IMR-90 (cell line): Measurements from ENCODE around the gene TMEM17. TPM values are rescaled to one million over a fixed set of nuclear protein-coding genes. Genes with fewer than 3 reads are reported as not detected.

Experiments used
- ATAC-seq: fragments of 200-7000 bp; cut with Tn5 transposase; 2 replicates; pipeline ENCODE4 v1.9.1; 2020; ENCODE audit warnings: low read depth, mild to moderate bottlenecking, moderate library complexity
- BruUV-seq: library from RNA; stranded (reverse); fragments of 400-500 nt; replicated peaks from 2 replicates; lab custom pipeline; 2021; lab: Mats Ljungman, UMichigan
- CTCF ChIA-PET: fragments of 300-600 bp; formaldehyde crosslinking; extraction: SDS; loops from one replicate; lab custom pipeline; 2021; ENCODE audit warnings: antibody characterized with exemption; lab: Yijun Ruan, JAX
- POLR2A ChIA-PET: fragments of 300-600 bp; sonication (Branson Sonifier 250); formaldehyde crosslinking; loops from one replicate; lab custom pipeline; 2022; ENCODE audit warnings: antibody characterized with exemption; ENCODE audit not compliant: unreplicated experiment; lab: Charles Lee
- DNase-seq: peaks from one replicate; pipeline ENCODE4 v3.0.0; 2013
- H2AFZ ChIP-seq: replicated peaks from 2 replicates; pipeline ENCODE3; 2013; ENCODE audit warnings: low read length, mild to moderate bottlenecking; ENCODE audit not compliant: poor library complexity
- H2AK5ac ChIP-seq: 2 replicates; pipeline ENCODE4 v1.6.1; 2013; ENCODE audit warnings: low read depth, low read length, inconsistent platforms
- H2AK9ac ChIP-seq: replicated peaks from 2 replicates; pipeline ENCODE3; 2013; ENCODE audit warnings: mild to moderate bottlenecking, low read depth, low read length, moderate library complexity; ENCODE audit not compliant: poor library complexity
- H2BK120ac ChIP-seq: 2 replicates; pipeline ENCODE4 v1.6.1; 2013; ENCODE audit warnings: low read depth, low read length, inconsistent platforms
- H2BK15ac ChIP-seq: 3 replicates; pipeline ENCODE4 v1.6.1; 2013; ENCODE audit warnings: low read depth, low read length, inconsistent platforms
- H2BK20ac ChIP-seq: 2 replicates; pipeline ENCODE4 v1.6.1; 2013; ENCODE audit warnings: low read depth, mild to moderate bottlenecking, inconsistent platforms, low read length, moderate library complexity
- H2BK5ac ChIP-seq: 2 replicates; pipeline ENCODE4 v1.6.1; 2013; ENCODE audit warnings: mild to moderate bottlenecking, low read depth, low read length, inconsistent platforms; ENCODE audit not compliant: poor library complexity, severe bottlenecking
- H3K14ac ChIP-seq: replicated peaks from 2 replicates; pipeline ENCODE4 v1.6.1; 2013; ENCODE audit warnings: low read depth, low read length, inconsistent platforms
- H3K18ac ChIP-seq: 2 replicates; pipeline ENCODE4 v1.6.1; 2013; ENCODE audit warnings: low read depth, low read length, control low read depth
- H3K23ac ChIP-seq: 2 replicates; pipeline ENCODE4 v1.6.1; 2013; ENCODE audit warnings: low read depth, low read length, inconsistent platforms
- H3K27ac ChIP-seq: 2 replicates; pipeline ENCODE4 v1.5.1; 2013; ENCODE audit warnings: mild to moderate bottlenecking, control low read depth, low read length; ENCODE audit not compliant: insufficient read depth
- H3K27me3 ChIP-seq: 2 replicates; pipeline ENCODE4 v1.6.1; 2013; ENCODE audit warnings: low read length; ENCODE audit not compliant: control insufficient read depth, insufficient read depth
- H3K36me3 ChIP-seq: 2 replicates; pipeline ENCODE4 v1.6.1; 2013; ENCODE audit warnings: low read length, mixed read lengths; ENCODE audit not compliant: control insufficient read depth, insufficient read depth
- H3K4ac ChIP-seq: 2 replicates; pipeline ENCODE4 v1.6.1; 2013; ENCODE audit warnings: low read depth, low read length, inconsistent platforms
- H3K4me1 ChIP-seq: 2 replicates; pipeline ENCODE4 v1.6.1; 2013; ENCODE audit warnings: low read length, mixed read lengths; ENCODE audit not compliant: control insufficient read depth, insufficient read depth
- H3K4me2 ChIP-seq: 2 replicates; pipeline ENCODE4 v1.6.1; 2013; ENCODE audit warnings: low read depth, mild to moderate bottlenecking, control low read depth, low read length, moderate library complexity
- H3K4me3 ChIP-seq: 2 replicates; pipeline ENCODE4 v1.5.1; 2013; ENCODE audit warnings: low read depth, mild to moderate bottlenecking, control low read depth, low read length, moderate library complexity; ENCODE audit not compliant: insufficient read depth
- H3K56ac ChIP-seq: 2 replicates; pipeline ENCODE4 v1.6.1; 2013; ENCODE audit warnings: low read length, inconsistent platforms; ENCODE audit not compliant: insufficient read depth; ENCODE audit errors: extremely low read depth
- H3K79me1 ChIP-seq, 2 experiments: 2 replicates each; pipeline ENCODE4 v1.6.1; 2013; ENCODE audit warnings: low read length in 2 of 2, inconsistent platforms in 1 of 2, low read depth in 1 of 2
- H3K9ac ChIP-seq: 2 replicates; pipeline ENCODE4 v1.6.1; 2013; ENCODE audit warnings: low read depth, low read length, control low read depth
- H3K9me1 ChIP-seq: 2 replicates; pipeline ENCODE4 v1.6.1; 2013; ENCODE audit warnings: low read length, inconsistent platforms; ENCODE audit not compliant: insufficient read depth
- H3K9me3 ChIP-seq: 2 replicates; pipeline ENCODE4 v1.6.1; 2013; ENCODE audit warnings: low read length; ENCODE audit not compliant: control insufficient read depth, insufficient read depth
- H4K20me1 ChIP-seq: 2 replicates; pipeline ENCODE4 v1.6.1; 2013; ENCODE audit warnings: low read length, inconsistent platforms; ENCODE audit not compliant: insufficient read depth
- H4K5ac ChIP-seq: 2 replicates; pipeline ENCODE4 v1.6.1; 2013; ENCODE audit warnings: mild to moderate bottlenecking, low read depth, low read length, control low read depth
- H4K8ac ChIP-seq, 2 experiments: 2 replicates each; pipeline ENCODE4 v1.6.1; 2013; ENCODE audit warnings: low read depth in 2 of 2, low read length in 2 of 2, control low read depth in 1 of 2, inconsistent platforms in 1 of 2
- H4K91ac ChIP-seq: 2 replicates; pipeline ENCODE4 v1.6.1; 2013; ENCODE audit warnings: low read depth, low read length, inconsistent platforms; ENCODE audit not compliant: insufficient read depth
- CEBPB ChIP-seq: IDR thresholded peaks from 2 replicates; pipeline ENCODE4 v1.6.1; 2012; ENCODE audit warnings: low read depth, low read length, improper control_type of control experiment
- CHD1 ChIP-seq: IDR thresholded peaks from 2 replicates; pipeline ENCODE4 v1.6.1; 2012; ENCODE audit warnings: low read depth, low read length, improper control_type of control experiment
- FOS ChIP-seq: fragments of 150-350 bp; IDR thresholded peaks from 2 replicates; pipeline ENCODE4 v1.6.1; 2016; ENCODE audit warnings: low read depth, low read length
- NFE2L2 ChIP-seq: fragments of 150-350 bp; IDR thresholded peaks from 2 replicates; pipeline ENCODE4 v1.6.1; 2016; ENCODE audit warnings: low read depth, mild to moderate bottlenecking, low read length
- SMC3 ChIP-seq: fragments of 150-350 bp; IDR thresholded peaks from 2 replicates; pipeline ENCODE4 v1.6.1; 2016; ENCODE audit warnings: low read depth, mild to moderate bottlenecking, antibody characterized with exemption, low read length, moderate library complexity
- WGBS, 2 experiments: methylation state at CpG; one replicate each; pipeline versions ENCODE4 v1.1.5 to v1.1.7; 2013; ENCODE audit warnings: missing lambda C conversion rate in 2 of 2; ENCODE audit not compliant: insufficient read length in 1 of 2; ENCODE audit errors: extremely low coverage in 2 of 2; 5-methylcytosine and 5-hydroxymethylcytosine counted together
- dilution Hi-C: fragments of 300-500 bp; cut with HindIII; formaldehyde crosslinking; loops from one replicate; pipeline ENCODE4 v1.14.3; 2018; ENCODE audit warnings: low sequenced_read_pairs; ENCODE audit not compliant: unreplicated experiment
- in situ Hi-C: fragments of 300-500 bp; cut with MboI; formaldehyde crosslinking; loops from 3 replicates; pipeline ENCODE4 v1.14.3; 2019; ENCODE audit warnings: low sequenced_read_pairs, inconsistent platforms, mixed read lengths
- intact Hi-C: fragments of 100-400 bp; cut with micrococcal nuclease; formaldehyde crosslinking; loops from 2 replicates; pipeline ENCODE4 v1.10.0; 2022
- polyA plus RNA-seq, 3 experiments: library from polyadenylated mRNA; depleted of rRNA; stranded (reverse); fragments of >200 nt; gene quantifications; 2 replicates each; pipeline ENCODE4 v1.2.3, GENCODE V29; 2012; ENCODE audit warnings: low replicate concordance in 1 of 3
- total RNA-seq: library from RNA; depleted of rRNA; stranded (reverse); fragments of >200 nt; gene quantifications from 2 replicates; pipeline ENCODE4 v1.2.3, GENCODE V29; 2012
- TF ChIP-seq, protein P1 (sequence below): fragments of 150-350 bp; IDR thresholded peaks from 2 replicates; pipeline ENCODE4 v1.6.1; 2016; ENCODE audit warnings: low read depth, mild to moderate bottlenecking, low read length, moderate library complexity, borderline replicate concordance

Gene TMEM17
- total and polyA plus RNA-seq, 2 of the 4 experiments (the other 2 are of a cell fraction): 1.3 to 1.8 TPM

DNA sequence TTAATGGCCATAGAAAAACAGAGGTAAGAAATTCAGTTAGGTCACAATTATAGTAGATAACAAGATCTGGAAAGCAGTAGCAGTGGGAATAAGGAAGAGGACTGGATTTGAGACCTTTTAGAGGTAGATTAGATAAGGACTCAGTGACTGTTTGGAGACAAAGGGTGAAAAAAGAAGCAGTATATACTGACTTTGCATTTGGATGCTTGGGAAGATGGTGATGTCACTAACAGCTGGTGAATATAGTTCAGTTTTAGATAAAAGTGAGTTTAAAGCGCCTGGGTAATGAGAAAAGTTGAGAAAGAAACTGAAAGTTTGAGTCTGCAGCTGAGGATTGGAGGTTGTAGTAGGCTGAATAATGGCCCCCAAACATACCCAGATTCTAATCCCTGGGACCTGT is 32.8 kb upstream of the TMEM17 start:
- H4K5ac ChIP-seq: no peak overlapping the region
- POLR2A ChIA-PET: no interaction called here
- no peak overlapping the region for H4K8ac ChIP-seq
- dilution Hi-C loops (no loop called here), in situ Hi-C loops (no loop called here), intact Hi-C loops (no loop called here)
- H2BK5ac ChIP-seq: no peak overlapping the region
- no peak overlapping the region for H3K56ac ChIP-seq
- H3K79me1 ChIP-seq: no peaks in the 10 kb centered on the region
- H2BK15ac ChIP-seq: no peak overlapping the region
- H2BK20ac ChIP-seq: no peak overlapping the region
- H3K14ac ChIP-seq: no peak overlapping the region
- no peak overlapping the region for H2AK9ac ChIP-seq
- ATAC-seq (no peak), DNase-seq (no peak)
- no TSS peak for BruUV-seq
- no peak overlapping the region for H3K9ac ChIP-seq
- CTCF ChIA-PET: interaction anchor here (1.2 kb wide), 1 partner anchor 27 kb away, joined by 3 read pairs; no protein-coding TSS in a partner anchor
- whole genome bisulfite sequencing, 2 experiments: no CpG with 5 or more reads among the region's 1 CpG
- H3K36me3 ChIP-seq: no peaks in the 10 kb centered on the region
- H3K4me3 ChIP-seq: no peak overlapping the region
- H3K9me3 ChIP-seq: 0 out of 2 replicates have a peak, but pooled peaks cover 3% of the 10 kb centered on the region
- H3K18ac ChIP-seq: no peak overlapping the region
- H3K27ac ChIP-seq: no peak overlapping the region
- H2AK5ac ChIP-seq: no peak overlapping the region
- H3K9me1 ChIP-seq: no peaks in the 10 kb centered on the region
- H4K20me1 ChIP-seq: no peaks in the 10 kb centered on the region
- H2BK120ac ChIP-seq: no peak overlapping the region
- H3K4me1 ChIP-seq: no peaks in the 10 kb centered on the region; the same call in 1 of the 2 replicates
- H3K4ac ChIP-seq: no peak overlapping the region
- no peak overlapping the region for H4K91ac ChIP-seq
- H3K4me2 ChIP-seq: no peak overlapping the region
- H3K27me3 ChIP-seq: no peaks in the 10 kb centered on the region
- no peak for TF ChIP-seq NFE2L2
- TF ChIP-seq, protein P1, sequence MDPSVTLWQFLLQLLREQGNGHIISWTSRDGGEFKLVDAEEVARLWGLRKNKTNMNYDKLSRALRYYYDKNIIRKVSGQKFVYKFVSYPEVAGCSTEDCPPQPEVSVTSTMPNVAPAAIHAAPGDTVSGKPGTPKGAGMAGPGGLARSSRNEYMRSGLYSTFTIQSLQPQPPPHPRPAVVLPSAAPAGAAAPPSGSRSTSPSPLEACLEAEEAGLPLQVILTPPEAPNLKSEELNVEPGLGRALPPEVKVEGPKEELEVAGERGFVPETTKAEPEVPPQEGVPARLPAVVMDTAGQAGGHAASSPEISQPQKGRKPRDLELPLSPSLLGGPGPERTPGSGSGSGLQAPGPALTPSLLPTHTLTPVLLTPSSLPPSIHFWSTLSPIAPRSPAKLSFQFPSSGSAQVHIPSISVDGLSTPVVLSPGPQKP: no peak
- TF ChIP-seq CEBPB: no peak
- TF ChIP-seq CHD1: no peak
- no peak for TF ChIP-seq SMC3
- TF ChIP-seq FOS: no peak
- H2AFZ ChIP-seq: no peak overlapping the region
- no peak overlapping the region for H3K23ac ChIP-seq
